CD14-positive monocyte (primary cell): Measurements from ENCODE around the gene DENND11. TPM values are rescaled to one million over a fixed set of nuclear protein-coding genes. Genes with fewer than 3 reads are reported as not detected.

Experiments used
- DNase-seq, 3 donors: peaks; one replicate each; pipeline ENCODE4 v3.0.0-alpha.2; 2011 to 2022
- H2AFZ ChIP-seq: 2 replicates; pipeline ENCODE4 v1.6.0; 2012; ENCODE audit warnings: mild to moderate bottlenecking, low read depth, low read length, inconsistent platforms; ENCODE audit not compliant: insufficient read depth, poor library complexity, severe bottlenecking
- H3K27ac ChIP-seq, 2 donors: 1 replicate in 1 of 2; 2 replicates in 1 of 2; pipeline ENCODE4 v1.5.1; 2012 to 2013; ENCODE audit warnings: low read length in 2 of 2, control low read depth in 1 of 2, inconsistent platforms in 1 of 2, low read depth in 1 of 2, mild to moderate bottlenecking in 1 of 2
- H3K27me3 ChIP-seq, 2 donors: one replicate each; pipeline versions ENCODE4 v1.6.0 to v1.6.1; 2011 to 2013; ENCODE audit warnings: low read length in 2 of 2; ENCODE audit not compliant: control insufficient read depth in 2 of 2, insufficient read depth in 2 of 2
- H3K36me3 ChIP-seq, 2 donors: replicated peaks in 1 of 2; 1 replicate in 1 of 2; 2 replicates in 1 of 2; pipeline versions ENCODE4 v1.5.1 to v1.6.1; 2012 to 2013; ENCODE audit warnings: low read length in 2 of 2, control low read depth in 1 of 2, inconsistent platforms in 1 of 2, mild to moderate bottlenecking in 1 of 2; ENCODE audit not compliant: insufficient read depth in 2 of 2, control insufficient read depth in 1 of 2
- H3K4me1 ChIP-seq, 2 donors: 1 replicate in 1 of 2; 2 replicates in 1 of 2; pipeline versions ENCODE4 v1.5.1 to v1.6.1; 2012 to 2013; ENCODE audit warnings: low read length in 2 of 2, control low read depth in 1 of 2, inconsistent platforms in 1 of 2, mild to moderate bottlenecking in 1 of 2, moderate library complexity in 1 of 2; ENCODE audit not compliant: insufficient read depth in 2 of 2, control insufficient read depth in 1 of 2
- H3K4me2 ChIP-seq: replicated peaks from 2 replicates; pipeline ENCODE3; 2012; ENCODE audit warnings: low read length, moderate library complexity, mild to moderate bottlenecking; ENCODE audit not compliant: poor library complexity, severe bottlenecking; ENCODE audit errors: extremely low read depth
- H3K4me3 ChIP-seq, 3 experiments: fragments of 200-600 bp in 1 of 3; sonication (generic) in 1 of 3; replicated peaks in 1 of 3; 1 replicate in 2 of 3; 2 replicates in 1 of 3; pipeline ENCODE4 v1.5.1; 2011 to 2013; ENCODE audit warnings: low read length in 3 of 3, mild to moderate bottlenecking in 3 of 3, control low read depth in 2 of 3, low read depth in 2 of 3, inconsistent platforms in 1 of 3, moderate library complexity in 1 of 3
- H3K79me2 ChIP-seq: 2 replicates; pipeline ENCODE4 v1.6.0; 2012; ENCODE audit warnings: mild to moderate bottlenecking, control low read depth, inconsistent platforms, low read length, moderate library complexity; ENCODE audit not compliant: insufficient read depth
- H3K9ac ChIP-seq: 2 replicates; pipeline ENCODE4 v1.6.0; 2017; ENCODE audit warnings: low read length, mild to moderate bottlenecking; ENCODE audit not compliant: insufficient read depth, poor library complexity, severe bottlenecking
- H3K9me3 ChIP-seq, 2 donors: replicated peaks in 1 of 2; 1 replicate in 1 of 2; 2 replicates in 1 of 2; pipeline versions ENCODE4 v1.5.1 to v1.6.1; 2012 to 2013; ENCODE audit warnings: low read length in 2 of 2, control low read depth in 1 of 2; ENCODE audit not compliant: control insufficient read depth in 1 of 2, insufficient read depth in 1 of 2
- H4K20me1 ChIP-seq: 2 replicates; pipeline ENCODE4 v1.6.0; 2012; ENCODE audit warnings: mild to moderate bottlenecking, low read length, control low read depth, moderate library complexity; ENCODE audit not compliant: insufficient read depth
- H3K27ac Mint-ChIP-seq, 7 donors: one replicate each; pipeline ENCODE4 v1.8.0; 2020; ENCODE audit warnings: mild to moderate bottlenecking in 7 of 7, mixed read lengths in 7 of 7, moderate library complexity in 6 of 7, inconsistent platforms in 2 of 7
- H3K27me3 Mint-ChIP-seq, 3 donors: one replicate each; pipeline ENCODE4 v1.8.0; 2021 to 2022; ENCODE audit warnings: low read depth in 3 of 3, mild to moderate bottlenecking in 3 of 3, mixed read lengths in 3 of 3, moderate library complexity in 3 of 3, inconsistent platforms in 1 of 3
- H3K36me3 Mint-ChIP-seq, 2 donors: one replicate each; pipeline ENCODE4 v1.8.0; 2020; ENCODE audit warnings: mixed read lengths in 2 of 2, inconsistent platforms in 1 of 2, mild to moderate bottlenecking in 1 of 2
- H3K4me1 Mint-ChIP-seq: one replicate; pipeline ENCODE4 v1.8.0; 2020; ENCODE audit warnings: mild to moderate bottlenecking, mixed read lengths
- H3K4me3 Mint-ChIP-seq, 2 donors: one replicate each; pipeline ENCODE4 v1.8.0; 2020; ENCODE audit warnings: mild to moderate bottlenecking in 2 of 2, mixed read lengths in 2 of 2, moderate library complexity in 1 of 2
- H3K9me3 Mint-ChIP-seq, 7 donors: one replicate each; pipeline ENCODE4 v1.8.0; 2020 to 2022; ENCODE audit warnings: mixed read lengths in 7 of 7, mild to moderate bottlenecking in 6 of 7, moderate library complexity in 6 of 7, inconsistent platforms in 2 of 7
- WGBS: methylation state at CpG from one replicate; pipeline ENCODE4 v1.1.5; 2013; ENCODE audit warnings: missing lambda C conversion rate; ENCODE audit not compliant: insufficient coverage; 5-methylcytosine and 5-hydroxymethylcytosine counted together
- intact Hi-C, 2 donors: fragments of 100-400 bp; cut with micrococcal nuclease; formaldehyde crosslinking; loops; one replicate each; pipeline versions ENCODE4 v1.15.0 to v1.15.1; 2023
- polyA plus RNA-seq, 3 donors: library from polyadenylated mRNA; depleted of rRNA in 1 of 3; unstranded in 2 of 3; stranded (reverse) in 1 of 3; fragments of 300-500 nt in 2 of 3; fragments of >200 nt in 1 of 3; fragmentation: Illumina TruSeq in 2 of 3; gene quantifications; 1 replicate in 2 of 3; 2 replicates in 1 of 3; pipeline ENCODE4 v1.2.3, GENCODE V29; 2012 to 2021
- TF ChIP-seq, protein P1 (sequence below): fragments of 200-600 bp; IDR thresholded peaks from one replicate; pipeline ENCODE4 v1.8.0; 2022; ENCODE audit warnings: antibody characterized with exemption, mild to moderate bottlenecking

The DENND11 gene
- polyA plus RNA-seq, 3 donors: 1.4 to 4.7 (median 1.9) TPM

GRCh38 chr7:141700848-141701371, 1.1 kb downstream of the DENND11 start:
- H3K27ac ChIP-seq: no peak overlapping the region
- intact Hi-C loops: loop anchor here in 1 of 2 donors (10.0 kb wide), 1 partner anchor 46 kb away; no protein-coding TSS in a partner anchor
- H3K4me1 ChIP-seq: peaks cover 21 to 29% of the 10 kb centered on the region in 2 donors
- peaks cover 47% of the 10 kb centered on the region for H3K4me1 Mint-ChIP-seq
- peaks cover 0 to 5% of the 10 kb centered on the region in 2 donors for H3K36me3 Mint-ChIP-seq
- no peaks in the 10 kb centered on the region for H3K9me3 ChIP-seq
- TF ChIP-seq, protein P1, sequence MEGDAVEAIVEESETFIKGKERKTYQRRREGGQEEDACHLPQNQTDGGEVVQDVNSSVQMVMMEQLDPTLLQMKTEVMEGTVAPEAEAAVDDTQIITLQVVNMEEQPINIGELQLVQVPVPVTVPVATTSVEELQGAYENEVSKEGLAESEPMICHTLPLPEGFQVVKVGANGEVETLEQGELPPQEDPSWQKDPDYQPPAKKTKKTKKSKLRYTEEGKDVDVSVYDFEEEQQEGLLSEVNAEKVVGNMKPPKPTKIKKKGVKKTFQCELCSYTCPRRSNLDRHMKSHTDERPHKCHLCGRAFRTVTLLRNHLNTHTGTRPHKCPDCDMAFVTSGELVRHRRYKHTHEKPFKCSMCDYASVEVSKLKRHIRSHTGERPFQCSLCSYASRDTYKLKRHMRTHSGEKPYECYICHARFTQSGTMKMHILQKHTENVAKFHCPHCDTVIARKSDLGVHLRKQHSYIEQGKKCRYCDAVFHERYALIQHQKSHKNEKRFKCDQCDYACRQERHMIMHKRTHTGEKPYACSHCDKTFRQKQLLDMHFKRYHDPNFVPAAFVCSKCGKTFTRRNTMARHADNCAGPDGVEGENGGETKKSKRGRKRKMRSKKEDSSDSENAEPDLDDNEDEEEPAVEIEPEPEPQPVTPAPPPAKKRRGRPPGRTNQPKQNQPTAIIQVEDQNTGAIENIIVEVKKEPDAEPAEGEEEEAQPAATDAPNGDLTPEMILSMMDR: no peak
- peak overlapping the region; percentile 79 to 87 for H3K4me3 Mint-ChIP-seq
- DNase-seq: peak; percentile 11 to 25 (median 15)
- H3K27me3 Mint-ChIP-seq: peaks cover 22 to 30% (median 24%) of the 10 kb centered on the region in 3 donors
- H3K36me3 ChIP-seq: no peaks in the 10 kb centered on the region
- H3K27ac Mint-ChIP-seq: peak overlapping the region in 3 of 7 donors; percentile 27 to 75 (median 39)
- no peaks in the 10 kb centered on the region for H4K20me1 ChIP-seq
- H2AFZ ChIP-seq: no peak overlapping the region
- H3K9ac ChIP-seq: no peak overlapping the region
- H3K4me2 ChIP-seq: peak overlapping the region; percentile 83
- WGBS: 25% methylated on average over 5 of the region's 20 CpGs
- peaks cover 14 to 18% of the 10 kb centered on the region in 2 donors for H3K27me3 ChIP-seq
- no peaks in the 10 kb centered on the region for H3K9me3 Mint-ChIP-seq
- peak overlapping the region; percentile 6 to 77 (median 14) for H3K4me3 ChIP-seq
- H3K79me2 ChIP-seq: no peaks in the 10 kb centered on the region

- intact Hi-C loops: loop anchor here in 1 of 2 donors (10.0 kb wide), 1 partner anchor 46 kb away; no protein-coding TSS in a partner anchor
- 75% methylated on average over 2 of the region's 5 CpGs for WGBS
- peaks cover 14 to 18% of the 10 kb centered on the region in 2 donors for H3K27me3 ChIP-seq
- H4K20me1 ChIP-seq: no peaks in the 10 kb centered on the region
- DNase-seq: no peak
- no peak overlapping the region for H3K9ac ChIP-seq
- no peaks in the 10 kb centered on the region for H3K9me3 Mint-ChIP-seq
- H3K4me3 ChIP-seq: peak overlapping the region in 1 of 3 experiments; percentile 77
- H3K4me3 Mint-ChIP-seq: peak overlapping the region; percentile 79 to 87
- TF ChIP-seq, protein P1: no peak
- H3K9me3 ChIP-seq: no peaks in the 10 kb centered on the region
- peak overlapping the region in 2 of 7 donors; percentile 27 to 39 for H3K27ac Mint-ChIP-seq
- H3K4me2 ChIP-seq: peak overlapping the region; percentile 83
- H3K36me3 Mint-ChIP-seq: peaks cover 0 to 5% of the 10 kb centered on the region in 2 donors
- H3K4me1 Mint-ChIP-seq: peaks cover 50% of the 10 kb centered on the region
- peaks cover 21 to 30% of the 10 kb centered on the region in 2 donors for H3K4me1 ChIP-seq
- no peak overlapping the region for H2AFZ ChIP-seq
- peaks cover 22 to 30% (median 24%) of the 10 kb centered on the region in 3 donors for H3K27me3 Mint-ChIP-seq
- H3K79me2 ChIP-seq: no peaks in the 10 kb centered on the region
- no peak overlapping the region for H3K27ac ChIP-seq
- H3K36me3 ChIP-seq: no peaks in the 10 kb centered on the region
These were observed 1.6 kb downstream of the DENND11 start for GRCh38 chr7:141700296-141700847.
